ENCODE measurements around the gene RBMS1. TPM values are rescaled to one million over a fixed set of nuclear protein-coding genes. Genes with fewer than 3 reads are reported as not detected.

RBMS1 gene
- total and polyA plus RNA-seq, 7 donors, result 4.4 to 91.8 (median 69.2) TPM

- WGBS, 2 donors, result 91 to 92% methylated on average over 1 of the region's 1 CpG
- no peak for DNase-seq
Measured at GRCh38 chr2:160499865-160500264, 6.3 kb upstream of the RBMS1 start.

GRCh38 chr2:160498137-160498536 lies 4.5 kb upstream of the RBMS1 start:
- Histone ChIP-seq H3K4me1 (peaks cover 0 to 8% (median 3%) of the 10 kb centered on the region in 4 donors), H3K36me3 (no peaks in the 10 kb centered on the region), H3K27me3 (no peaks in the 10 kb centered on the region), H3K27ac (peak overlapping the region in 1 of 4 donors; percentile 23), H3K9me3 (no peaks in the 10 kb centered on the region), H3K4me3 (no peak overlapping the region)
- peak in 1 of 4 donors; percentile 15 for TF ChIP-seq POLR2AphosphoS5 (IDR thresholded peaks at IDR 0.05)
- no peak for TF ChIP-seq CTCF (IDR thresholded peaks at IDR 0.05)
- no peak for DNase-seq
- intact Hi-C loops (cut with DNase I), result no loop called here
- 81% methylated on average over 5 of the region's 5 CpGs for WGBS, 2 donors

More at GRCh38 chr2:160499865-160500264, 6.3 kb upstream of the RBMS1 start:
- Histone ChIP-seq H3K9me3 (no peaks in the 10 kb centered on the region), H3K4me1 (peaks cover 0 to 15% (median 0%) of the 10 kb centered on the region in 4 donors), H3K4me3 (no peak overlapping the region), H3K27ac (no peak overlapping the region), H3K27me3 (no peaks in the 10 kb centered on the region), H3K36me3 (no peaks in the 10 kb centered on the region)
- intact Hi-C loops (cut with DNase I), result no loop called here
- TF ChIP-seq CTCF (IDR thresholded peaks at IDR 0.05) (no peak), EP300 (IDR thresholded peaks at IDR 0.05) (no peak), POLR2A (IDR thresholded peaks at IDR 0.05) (no peak), POLR2AphosphoS5 (IDR thresholded peaks at IDR 0.05) (no peak)

GRCh38 chr2:160494201-160494644 lies 616 bp upstream of the RBMS1 start:
- TF ChIP-seq CTCF (IDR thresholded peaks at IDR 0.05) (no peak), POLR2AphosphoS5 (IDR thresholded peaks at IDR 0.05) (no peak), EP300 (IDR thresholded peaks at IDR 0.05) (no peak), POLR2A (IDR thresholded peaks at IDR 0.05) (no peak)
- peak overlapping the region; percentile 81 to 98 (median 90) for H3K4me3 ChIP-seq
- no peaks in the 10 kb centered on the region for H3K27me3 ChIP-seq
- H3K36me3 ChIP-seq, result no peaks in the 10 kb centered on the region
- WGBS, 2 donors, result 15 to 23% methylated on average over 8 of the region's 8 CpGs
- no peak for DNase-seq
- peaks cover 0 to 33% (median 17%) of the 10 kb centered on the region in 4 donors for H3K4me1 ChIP-seq
- intact Hi-C loops (cut with DNase I), result loop anchor here (5.0 kb wide), 4 partner anchors 88 to 498 kb away; no protein-coding TSS in a partner anchor
- H3K27ac ChIP-seq, result peak overlapping the region; percentile 91 to 99 (median 95)
- H3K9me3 ChIP-seq, result no peaks in the 10 kb centered on the region

GRCh38 chr2:160492401-160493226 lies 993 bp downstream of the RBMS1 start:
- Histone ChIP-seq H3K27me3 (no peaks in the 10 kb centered on the region), H3K9me3 (no peaks in the 10 kb centered on the region), H3K4me3 (peak overlapping the region; percentile 81 to 98 (median 90)), H3K36me3 (no peaks in the 10 kb centered on the region), H3K4me1 (peaks cover 0 to 39% (median 20%) of the 10 kb centered on the region in 4 donors), H3K27ac (peak overlapping the region; percentile 91 to 99 (median 95))
- TF ChIP-seq POLR2AphosphoS5 (IDR thresholded peaks at IDR 0.05) (peak in 3 of 4 donors; percentile 63 to 78 (median 66)), POLR2A (IDR thresholded peaks at IDR 0.05) (peak in 1 of 2 donors; percentile 21), EP300 (IDR thresholded peaks at IDR 0.05) (peak in 1 of 4 donors; percentile 5), CTCF (IDR thresholded peaks at IDR 0.05) (no peak)
- peak; percentile 86 for DNase-seq
- intact Hi-C loops (cut with DNase I), result loop anchor here (1.0 to 5.0 kb wide), 7 partner anchors 63 to 500 kb away; no protein-coding TSS in a partner anchor
- 1 to 2% methylated on average over 66 of the region's 66 CpGs for WGBS, 2 donors

Data from sigmoid colon (tissue), 7 donors.